ENCODE measurements around the gene GLB1L3. TPM values are rescaled to one million over a fixed set of nuclear protein-coding genes. Genes with fewer than 3 reads are reported as not detected.

Gene GLB1L3
- total RNA-seq, 3 donors from 2014 or later (not counting 1 experiment from before 2014, with no cell fraction given) = 0.38 TPM; not detected in 2

- H3K4me1 ChIP-seq (ENCODE audit: control insufficient read depth, insufficient read depth, low read length) = peaks cover 12% of the 10 kb centered on the region
- H3K27ac ChIP-seq (ENCODE audit: low read length) = no peak overlapping the region
- H3K36me3 ChIP-seq (ENCODE audit: control insufficient read depth, insufficient read depth, low read length) = no peaks in the 10 kb centered on the region
- H3K9me3 Mint-ChIP-seq = no peaks in the 10 kb centered on the region
- no peaks in the 10 kb centered on the region for H3K27me3 ChIP-seq (ENCODE audit: control insufficient read depth, insufficient read depth, low read length)
- no peak overlapping the region for H3K4me3 ChIP-seq (ENCODE audit: low read length)
- H3K36me3 Mint-ChIP-seq = peaks cover 9% of the 10 kb centered on the region
- no peaks in the 10 kb centered on the region for H3K9me3 ChIP-seq (ENCODE audit: control insufficient read depth, insufficient read depth, low read length)
- peaks cover 10 to 21% of the 10 kb centered on the region in 2 donors for H3K4me1 Mint-ChIP-seq
- DNase-seq (no peak), ATAC-seq (no peak)
- TF ChIP-seq CTCF (IDR thresholded peaks at IDR 0.05) = no peak
- 95% methylated on average over 18 of the region's 18 CpGs for WGBS (ENCODE audit: insufficient coverage)
- peaks cover 13 to 40% of the 10 kb centered on the region in 2 donors for H3K27me3 Mint-ChIP-seq (ENCODE audit: low read depth in 2 of 2)
- no peak overlapping the region for H3K4me3 Mint-ChIP-seq
- H3K27ac Mint-ChIP-seq = no peak overlapping the region
- intact Hi-C loops (cut with micrococcal nuclease) = no loop called here
Measured at GRCh38 chr11:134358856-134359490, 82.8 kb downstream of the GLB1L3 start.

GRCh38 chr11:134359646-134360045 is 83.5 kb downstream of the GLB1L3 start:
- no peaks in the 10 kb centered on the region for H3K27me3 ChIP-seq (ENCODE audit: control insufficient read depth, insufficient read depth, low read length)
- H3K27ac Mint-ChIP-seq = peak overlapping the region; percentile 43 to 80
- H3K27ac ChIP-seq (ENCODE audit: low read length) = no peak overlapping the region
- H3K4me1 ChIP-seq (ENCODE audit: control insufficient read depth, insufficient read depth, low read length) = peaks cover 12% of the 10 kb centered on the region
- intact Hi-C loops (cut with micrococcal nuclease) = loop anchor here (5.0 kb wide), 2 partner anchors 298 to 368 kb away; no protein-coding TSS in a partner anchor
- 89% methylated on average over 10 of the region's 10 CpGs for WGBS (ENCODE audit: insufficient coverage)
- DNase-seq = no peak
- no peaks in the 10 kb centered on the region for H3K36me3 ChIP-seq (ENCODE audit: control insufficient read depth, insufficient read depth, low read length)
- H3K9me3 ChIP-seq (ENCODE audit: control insufficient read depth, insufficient read depth, low read length) = no peaks in the 10 kb centered on the region
- H3K36me3 Mint-ChIP-seq = peaks cover 3% of the 10 kb centered on the region
- H3K4me1 Mint-ChIP-seq = peaks cover 10 to 21% of the 10 kb centered on the region in 2 donors
- H3K27me3 Mint-ChIP-seq (ENCODE audit: low read depth in 2 of 2) = peaks cover 13 to 40% of the 10 kb centered on the region in 2 donors
- H3K9me3 Mint-ChIP-seq = no peaks in the 10 kb centered on the region
- H3K4me3 ChIP-seq (ENCODE audit: low read length) = no peak overlapping the region
- H3K4me3 Mint-ChIP-seq = peak overlapping the region; percentile 64
- no peak for ATAC-seq
- TF ChIP-seq CTCF (IDR thresholded peaks at IDR 0.05) = no peak

GRCh38 chr11:134360050-134360835 is 84.1 kb downstream of the GLB1L3 start:
- H3K27ac Mint-ChIP-seq = peak overlapping the region; percentile 43 to 80
- peak; percentile 96 for TF ChIP-seq CTCF (IDR thresholded peaks at IDR 0.05)
- intact Hi-C loops (cut with micrococcal nuclease) = loop anchor here (5.0 kb wide), 2 partner anchors 297 to 367 kb away; no protein-coding TSS in a partner anchor
- peaks cover 12% of the 10 kb centered on the region for H3K4me1 ChIP-seq (ENCODE audit: control insufficient read depth, insufficient read depth, low read length)
- DNase-seq = peak; percentile 79 to 82
- peak; percentile 86 to 99 (median 99) for ATAC-seq
- peaks cover 13 to 38% of the 10 kb centered on the region in 2 donors for H3K27me3 Mint-ChIP-seq (ENCODE audit: low read depth in 2 of 2)
- H3K36me3 Mint-ChIP-seq = no peaks in the 10 kb centered on the region
- no peaks in the 10 kb centered on the region for H3K36me3 ChIP-seq (ENCODE audit: control insufficient read depth, insufficient read depth, low read length)
- H3K4me3 Mint-ChIP-seq = peak overlapping the region; percentile 64
- peaks cover 10 to 21% of the 10 kb centered on the region in 2 donors for H3K4me1 Mint-ChIP-seq
- no peaks in the 10 kb centered on the region for H3K9me3 ChIP-seq (ENCODE audit: control insufficient read depth, insufficient read depth, low read length)
- H3K27me3 ChIP-seq (ENCODE audit: control insufficient read depth, insufficient read depth, low read length) = no peaks in the 10 kb centered on the region
- no peak overlapping the region for H3K4me3 ChIP-seq (ENCODE audit: low read length)
- H3K9me3 Mint-ChIP-seq = no peaks in the 10 kb centered on the region
- WGBS (ENCODE audit: insufficient coverage) = 9% methylated on average over 28 of the region's 30 CpGs
- H3K27ac ChIP-seq (ENCODE audit: low read length) = no peak overlapping the region
